HepG2 (cell line): ENCODE data around the gene ACSL5. TPM values are rescaled to one million over a fixed set of nuclear protein-coding genes. Genes with fewer than 3 reads are reported as not detected.

Experiments used
- ATF1 ChIP-seq: IDR thresholded peaks from 2 replicates; pipeline ENCODE4 v1.6.1; 2016; ENCODE audit warnings: mild to moderate bottlenecking, control low read depth
- GTF3A ChIP-seq: sonication (generic); formaldehyde crosslinking; conservative IDR thresholded peaks from 2 replicates; pipeline ENCODE4 v1.4.0; 2020; ENCODE audit warnings: mild to moderate bottlenecking, missing genetic modification reagents
- HOXA5 ChIP-seq: sonication (generic); formaldehyde crosslinking; IDR thresholded peaks from 2 replicates; pipeline ENCODE4 v1.4.0; 2020; ENCODE audit warnings: missing genetic modification reagents
- KDM4B ChIP-seq: sonication (generic); formaldehyde crosslinking; IDR thresholded peaks from 2 replicates; pipeline ENCODE4 v1.4.0; 2020; ENCODE audit warnings: missing genetic modification reagents
- NONO ChIP-seq, 2 experiments: fragments of 450-650 bp in 1 of 2; sonication (generic) in 1 of 2; formaldehyde crosslinking in 1 of 2; IDR thresholded peaks in 1 of 2; conservative IDR thresholded peaks in 1 of 2; 2 replicates each; pipeline versions ENCODE4 v1.6.1 to v1.8.0; 2017 to 2022; ENCODE audit warnings: mild to moderate bottlenecking in 1 of 2, missing genetic modification reagents in 1 of 2, moderate library complexity in 1 of 2
- PPARG ChIP-seq: conservative IDR thresholded peaks from 2 replicates; pipeline ENCODE4 v1.6.1; 2016; ENCODE audit warnings: missing biosample characterization, missing genetic modification reagents
- PRMT3 ChIP-seq: sonication (generic); formaldehyde crosslinking; IDR thresholded peaks from 2 replicates; pipeline ENCODE4 v1.8.1; 2022; ENCODE audit warnings: low read depth, mild to moderate bottlenecking, moderate library complexity, missing genetic modification reagents, borderline replicate concordance
- RBAK ChIP-seq: sonication (generic); formaldehyde crosslinking; IDR thresholded peaks from 2 replicates; pipeline ENCODE4 v1.5.1; 2020; ENCODE audit warnings: mild to moderate bottlenecking, missing genetic modification reagents
- ZNF558 ChIP-seq: sonication (generic); formaldehyde crosslinking; IDR thresholded peaks from 2 replicates; pipeline ENCODE4 v1.9.0; 2022; ENCODE audit warnings: mild to moderate bottlenecking, missing genetic modification reagents, borderline replicate concordance
- ZNF792 ChIP-seq: IDR thresholded peaks from 2 replicates; pipeline ENCODE4 v1.6.1; 2016
- ZNF816 ChIP-seq: sonication (generic); formaldehyde crosslinking; IDR thresholded peaks from 2 replicates; pipeline ENCODE4 v1.8.0; 2022; ENCODE audit warnings: missing genetic modification reagents, mild to moderate bottlenecking, borderline replicate concordance
- polyA plus RNA-seq, 8 experiments: library from polyadenylated mRNA; depleted of rRNA in 3 of 8; stranded (reverse) in 7 of 8; unstranded in 1 of 8; fragments of >200 nt; fragmentation: Illumina TruSeq in 4 of 8; extraction: Trizol in 4 of 8; gene quantifications; 2 replicates each; pipeline versions ENCODE4 v1.2.1 to v1.2.3, GENCODE V29; 2011 to 2016; ENCODE audit warnings: low read depth in 4 of 8, missing spikeins in 1 of 8, mixed read lengths in 1 of 8; ENCODE audit not compliant: insufficient read depth in 1 of 8
- total RNA-seq, 5 experiments: library from RNA; depleted of rRNA; stranded (reverse); fragments of >200 nt; fragmentation: Illumina TruSeq; extraction: Trizol; gene quantifications; 2 replicates each; pipeline ENCODE4 v1.2.3, GENCODE V29; 2016; ENCODE audit warnings: low read depth in 1 of 5
- TF ChIP-seq, protein P1 (sequence below): sonication (generic); formaldehyde crosslinking; IDR thresholded peaks from 2 replicates; pipeline ENCODE4 v1.8.0; 2022; ENCODE audit warnings: mild to moderate bottlenecking, missing genetic modification reagents, moderate library complexity
- TF ChIP-seq, protein P2 (sequence below): sonication (generic); formaldehyde crosslinking; IDR thresholded peaks from 2 replicates; pipeline ENCODE4 v1.4.0; 2020; ENCODE audit warnings: missing genetic modification reagents, borderline replicate concordance
- TF ChIP-seq, protein P3 (sequence below): sonication (generic); formaldehyde crosslinking; IDR thresholded peaks from 2 replicates; pipeline ENCODE4 v1.4.0; 2020; ENCODE audit warnings: missing genetic modification reagents, mild to moderate bottlenecking, borderline replicate concordance
- TF ChIP-seq, protein P4 (sequence below): sonication (generic); formaldehyde crosslinking; conservative IDR thresholded peaks from 2 replicates; pipeline ENCODE4 v1.4.0; 2020; ENCODE audit warnings: missing genetic modification reagents
- TF ChIP-seq, protein P5 (sequence below): sonication (generic); formaldehyde crosslinking; IDR thresholded peaks from 2 replicates; pipeline ENCODE4 v1.8.0; 2023; ENCODE audit warnings: mild to moderate bottlenecking, missing genetic modification reagents
- TF ChIP-seq, protein P6 (sequence below): sonication (generic); formaldehyde crosslinking; IDR thresholded peaks from 2 replicates; pipeline ENCODE4 v1.4.0; 2020; ENCODE audit warnings: mild to moderate bottlenecking, missing genetic modification reagents

ACSL5 gene
- total and polyA plus RNA-seq, 2 of the 13 experiments (the other 11 are each of a cell fraction or from before 2014, with no cell fraction given): 56.4 to 82.5 TPM

DNA sequence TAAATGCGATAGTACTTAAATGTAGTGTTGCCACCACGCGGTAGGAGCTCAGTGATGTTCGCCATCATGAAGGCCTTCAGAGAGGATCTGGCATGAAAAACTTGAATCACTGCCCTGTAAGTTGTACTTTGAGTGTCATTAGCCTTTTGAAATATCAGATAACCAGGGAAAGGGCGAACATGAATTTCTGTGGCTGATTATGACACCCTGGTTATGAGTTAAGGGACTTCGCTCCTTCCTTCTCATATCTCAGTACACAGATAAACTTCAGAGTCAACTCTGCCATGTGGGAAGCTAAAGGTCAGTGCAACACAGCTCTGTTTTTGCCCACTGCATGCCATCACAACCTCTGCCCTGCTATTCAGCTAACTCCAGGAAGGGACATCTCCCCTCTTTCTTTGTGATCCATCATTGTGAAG is 8.9 kb upstream of the ACSL5 start (continued):
- TF ChIP-seq PRMT3 (CRISPR knock-in tag): no peak
- TF ChIP-seq, protein P1, sequence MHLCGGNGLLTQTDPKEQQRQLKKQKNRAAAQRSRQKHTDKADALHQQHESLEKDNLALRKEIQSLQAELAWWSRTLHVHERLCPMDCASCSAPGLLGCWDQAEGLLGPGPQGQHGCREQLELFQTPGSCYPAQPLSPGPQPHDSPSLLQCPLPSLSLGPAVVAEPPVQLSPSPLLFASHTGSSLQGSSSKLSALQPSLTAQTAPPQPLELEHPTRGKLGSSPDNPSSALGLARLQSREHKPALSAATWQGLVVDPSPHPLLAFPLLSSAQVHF (CRISPR knock-in tag): no peak
- TF ChIP-seq, protein P2, sequence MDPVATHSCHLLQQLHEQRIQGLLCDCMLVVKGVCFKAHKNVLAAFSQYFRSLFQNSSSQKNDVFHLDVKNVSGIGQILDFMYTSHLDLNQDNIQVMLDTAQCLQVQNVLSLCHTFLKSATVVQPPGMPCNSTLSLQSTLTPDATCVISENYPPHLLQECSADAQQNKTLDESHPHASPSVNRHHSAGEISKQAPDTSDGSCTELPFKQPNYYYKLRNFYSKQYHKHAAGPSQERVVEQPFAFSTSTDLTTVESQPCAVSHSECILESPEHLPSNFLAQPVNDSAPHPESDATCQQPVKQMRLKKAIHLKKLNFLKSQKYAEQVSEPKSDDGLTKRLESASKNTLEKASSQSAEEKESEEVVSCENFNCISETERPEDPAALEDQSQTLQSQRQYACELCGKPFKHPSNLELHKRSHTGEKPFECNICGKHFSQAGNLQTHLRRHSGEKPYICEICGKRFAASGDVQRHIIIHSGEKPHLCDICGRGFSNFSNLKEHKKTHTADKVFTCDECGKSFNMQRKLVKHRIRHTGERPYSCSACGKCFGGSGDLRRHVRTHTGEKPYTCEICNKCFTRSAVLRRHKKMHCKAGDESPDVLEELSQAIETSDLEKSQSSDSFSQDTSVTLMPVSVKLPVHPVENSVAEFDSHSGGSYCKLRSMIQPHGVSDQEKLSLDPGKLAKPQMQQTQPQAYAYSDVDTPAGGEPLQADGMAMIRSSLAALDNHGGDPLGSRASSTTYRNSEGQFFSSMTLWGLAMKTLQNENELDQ (CRISPR knock-in tag): no peak
- peak; percentile 81 for TF ChIP-seq PPARG (CRISPR knock-in tag)
- TF ChIP-seq ZNF816 (CRISPR knock-in tag): no peak
- TF ChIP-seq ATF1 (CRISPR knock-in tag): no peak
- no peak for TF ChIP-seq ZNF792 (CRISPR knock-in tag)
- TF ChIP-seq, protein P3, sequence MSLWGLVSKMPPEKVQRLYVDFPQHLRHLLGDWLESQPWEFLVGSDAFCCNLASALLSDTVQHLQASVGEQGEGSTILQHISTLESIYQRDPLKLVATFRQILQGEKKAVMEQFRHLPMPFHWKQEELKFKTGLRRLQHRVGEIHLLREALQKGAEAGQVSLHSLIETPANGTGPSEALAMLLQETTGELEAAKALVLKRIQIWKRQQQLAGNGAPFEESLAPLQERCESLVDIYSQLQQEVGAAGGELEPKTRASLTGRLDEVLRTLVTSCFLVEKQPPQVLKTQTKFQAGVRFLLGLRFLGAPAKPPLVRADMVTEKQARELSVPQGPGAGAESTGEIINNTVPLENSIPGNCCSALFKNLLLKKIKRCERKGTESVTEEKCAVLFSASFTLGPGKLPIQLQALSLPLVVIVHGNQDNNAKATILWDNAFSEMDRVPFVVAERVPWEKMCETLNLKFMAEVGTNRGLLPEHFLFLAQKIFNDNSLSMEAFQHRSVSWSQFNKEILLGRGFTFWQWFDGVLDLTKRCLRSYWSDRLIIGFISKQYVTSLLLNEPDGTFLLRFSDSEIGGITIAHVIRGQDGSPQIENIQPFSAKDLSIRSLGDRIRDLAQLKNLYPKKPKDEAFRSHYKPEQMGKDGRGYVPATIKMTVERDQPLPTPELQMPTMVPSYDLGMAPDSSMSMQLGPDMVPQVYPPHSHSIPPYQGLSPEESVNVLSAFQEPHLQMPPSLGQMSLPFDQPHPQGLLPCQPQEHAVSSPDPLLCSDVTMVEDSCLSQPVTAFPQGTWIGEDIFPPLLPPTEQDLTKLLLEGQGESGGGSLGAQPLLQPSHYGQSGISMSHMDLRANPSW: no peak; the same call in 1 of the 2 replicates
- TF ChIP-seq NONO (IDR thresholded peaks at IDR 0.05): no peak
- TF ChIP-seq NONO (CRISPR knock-in tag; conservative IDR thresholded peaks at IDR 0.05): no peak
- no peak for TF ChIP-seq KDM4B (CRISPR knock-in tag)
- TF ChIP-seq, protein P4, sequence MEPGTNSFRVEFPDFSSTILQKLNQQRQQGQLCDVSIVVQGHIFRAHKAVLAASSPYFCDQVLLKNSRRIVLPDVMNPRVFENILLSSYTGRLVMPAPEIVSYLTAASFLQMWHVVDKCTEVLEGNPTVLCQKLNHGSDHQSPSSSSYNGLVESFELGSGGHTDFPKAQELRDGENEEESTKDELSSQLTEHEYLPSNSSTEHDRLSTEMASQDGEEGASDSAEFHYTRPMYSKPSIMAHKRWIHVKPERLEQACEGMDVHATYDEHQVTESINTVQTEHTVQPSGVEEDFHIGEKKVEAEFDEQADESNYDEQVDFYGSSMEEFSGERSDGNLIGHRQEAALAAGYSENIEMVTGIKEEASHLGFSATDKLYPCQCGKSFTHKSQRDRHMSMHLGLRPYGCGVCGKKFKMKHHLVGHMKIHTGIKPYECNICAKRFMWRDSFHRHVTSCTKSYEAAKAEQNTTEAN (CRISPR knock-in tag): peak; percentile 44; the same call in 1 of the 2 replicates
- TF ChIP-seq RBAK (CRISPR knock-in tag): no peak
- TF ChIP-seq GTF3A: no peak
- TF ChIP-seq HOXA5 (CRISPR knock-in tag): no peak
- TF ChIP-seq, protein P5, sequence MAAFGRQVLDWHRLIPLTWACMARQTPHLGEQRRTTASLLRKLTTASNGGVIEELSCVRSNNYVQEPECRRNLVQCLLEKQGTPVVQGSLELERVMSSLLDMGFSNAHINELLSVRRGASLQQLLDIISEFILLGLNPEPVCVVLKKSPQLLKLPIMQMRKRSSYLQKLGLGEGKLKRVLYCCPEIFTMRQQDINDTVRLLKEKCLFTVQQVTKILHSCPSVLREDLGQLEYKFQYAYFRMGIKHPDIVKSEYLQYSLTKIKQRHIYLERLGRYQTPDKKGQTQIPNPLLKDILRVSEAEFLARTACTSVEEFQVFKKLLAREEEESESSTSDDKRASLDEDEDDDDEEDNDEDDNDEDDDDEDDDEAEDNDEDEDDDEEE (CRISPR knock-in tag): no peak
- TF ChIP-seq, protein P6, sequence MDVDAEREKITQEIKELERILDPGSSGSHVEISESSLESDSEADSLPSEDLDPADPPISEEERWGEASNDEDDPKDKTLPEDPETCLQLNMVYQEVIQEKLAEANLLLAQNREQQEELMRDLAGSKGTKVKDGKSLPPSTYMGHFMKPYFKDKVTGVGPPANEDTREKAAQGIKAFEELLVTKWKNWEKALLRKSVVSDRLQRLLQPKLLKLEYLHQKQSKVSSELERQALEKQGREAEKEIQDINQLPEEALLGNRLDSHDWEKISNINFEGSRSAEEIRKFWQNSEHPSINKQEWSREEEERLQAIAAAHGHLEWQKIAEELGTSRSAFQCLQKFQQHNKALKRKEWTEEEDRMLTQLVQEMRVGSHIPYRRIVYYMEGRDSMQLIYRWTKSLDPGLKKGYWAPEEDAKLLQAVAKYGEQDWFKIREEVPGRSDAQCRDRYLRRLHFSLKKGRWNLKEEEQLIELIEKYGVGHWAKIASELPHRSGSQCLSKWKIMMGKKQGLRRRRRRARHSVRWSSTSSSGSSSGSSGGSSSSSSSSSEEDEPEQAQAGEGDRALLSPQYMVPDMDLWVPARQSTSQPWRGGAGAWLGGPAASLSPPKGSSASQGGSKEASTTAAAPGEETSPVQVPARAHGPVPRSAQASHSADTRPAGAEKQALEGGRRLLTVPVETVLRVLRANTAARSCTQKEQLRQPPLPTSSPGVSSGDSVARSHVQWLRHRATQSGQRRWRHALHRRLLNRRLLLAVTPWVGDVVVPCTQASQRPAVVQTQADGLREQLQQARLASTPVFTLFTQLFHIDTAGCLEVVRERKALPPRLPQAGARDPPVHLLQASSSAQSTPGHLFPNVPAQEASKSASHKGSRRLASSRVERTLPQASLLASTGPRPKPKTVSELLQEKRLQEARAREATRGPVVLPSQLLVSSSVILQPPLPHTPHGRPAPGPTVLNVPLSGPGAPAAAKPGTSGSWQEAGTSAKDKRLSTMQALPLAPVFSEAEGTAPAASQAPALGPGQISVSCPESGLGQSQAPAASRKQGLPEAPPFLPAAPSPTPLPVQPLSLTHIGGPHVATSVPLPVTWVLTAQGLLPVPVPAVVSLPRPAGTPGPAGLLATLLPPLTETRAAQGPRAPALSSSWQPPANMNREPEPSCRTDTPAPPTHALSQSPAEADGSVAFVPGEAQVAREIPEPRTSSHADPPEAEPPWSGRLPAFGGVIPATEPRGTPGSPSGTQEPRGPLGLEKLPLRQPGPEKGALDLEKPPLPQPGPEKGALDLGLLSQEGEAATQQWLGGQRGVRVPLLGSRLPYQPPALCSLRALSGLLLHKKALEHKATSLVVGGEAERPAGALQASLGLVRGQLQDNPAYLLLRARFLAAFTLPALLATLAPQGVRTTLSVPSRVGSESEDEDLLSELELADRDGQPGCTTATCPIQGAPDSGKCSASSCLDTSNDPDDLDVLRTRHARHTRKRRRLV (CRISPR knock-in tag): no peak
- no peak for TF ChIP-seq ZNF558 (CRISPR knock-in tag)
